ENCODE measurements around the gene CUTA.

The CUTA gene

DNA sequence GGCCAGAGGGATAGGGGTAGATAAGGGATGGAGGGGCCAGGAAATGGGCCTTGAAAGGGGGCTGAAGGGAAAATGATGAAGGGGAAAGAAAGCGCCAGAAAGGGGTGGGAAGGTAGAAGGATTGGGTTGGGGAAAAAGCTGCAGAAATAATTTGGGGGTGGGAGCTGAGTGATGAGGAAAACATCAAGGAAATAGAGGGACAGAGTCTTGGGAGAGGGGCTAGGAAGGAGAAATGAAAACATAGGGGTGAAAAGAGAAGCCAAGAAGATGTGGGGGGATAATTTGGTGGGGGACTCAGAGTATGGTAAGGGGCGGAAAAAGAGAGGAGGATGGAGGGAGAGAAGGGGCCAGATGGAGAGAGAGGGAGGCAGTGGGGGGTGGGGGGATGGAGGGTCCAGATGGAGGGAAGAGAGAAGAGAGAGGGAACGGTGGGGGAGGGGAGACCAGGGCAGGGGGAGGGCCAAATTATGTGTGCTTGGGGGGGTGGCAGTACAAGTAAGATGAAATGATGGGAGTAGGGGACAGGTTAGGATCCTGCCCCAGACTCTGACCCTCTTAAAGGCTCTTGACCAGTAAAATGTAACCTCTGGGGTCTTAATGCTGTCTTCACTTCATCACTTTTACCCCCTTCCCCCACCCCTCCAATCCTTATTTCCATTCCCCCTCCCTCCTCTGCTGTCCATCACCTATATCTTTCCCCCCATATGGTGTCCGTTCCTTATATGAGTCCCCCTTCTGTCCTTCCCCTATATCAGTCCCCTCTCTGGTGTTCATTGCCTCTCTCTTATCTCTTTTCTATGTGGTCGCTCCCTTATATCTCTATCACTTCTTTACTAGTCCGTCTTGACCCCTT, 2.8 kb upstream of the CUTA start:
- DNase-seq: no peak

- peak in 1 of 5 donors; percentile 54 for DNase-seq
Observed at GRCh38 chr6:33419580-33420490, 1.9 kb upstream of the CUTA start, which contains the start of gene SYNGAP1. SYNGAP1 (plus strand) TSS chr6:33420065; CDS start chr6:33420265, 200 bp downstream.

DNA sequence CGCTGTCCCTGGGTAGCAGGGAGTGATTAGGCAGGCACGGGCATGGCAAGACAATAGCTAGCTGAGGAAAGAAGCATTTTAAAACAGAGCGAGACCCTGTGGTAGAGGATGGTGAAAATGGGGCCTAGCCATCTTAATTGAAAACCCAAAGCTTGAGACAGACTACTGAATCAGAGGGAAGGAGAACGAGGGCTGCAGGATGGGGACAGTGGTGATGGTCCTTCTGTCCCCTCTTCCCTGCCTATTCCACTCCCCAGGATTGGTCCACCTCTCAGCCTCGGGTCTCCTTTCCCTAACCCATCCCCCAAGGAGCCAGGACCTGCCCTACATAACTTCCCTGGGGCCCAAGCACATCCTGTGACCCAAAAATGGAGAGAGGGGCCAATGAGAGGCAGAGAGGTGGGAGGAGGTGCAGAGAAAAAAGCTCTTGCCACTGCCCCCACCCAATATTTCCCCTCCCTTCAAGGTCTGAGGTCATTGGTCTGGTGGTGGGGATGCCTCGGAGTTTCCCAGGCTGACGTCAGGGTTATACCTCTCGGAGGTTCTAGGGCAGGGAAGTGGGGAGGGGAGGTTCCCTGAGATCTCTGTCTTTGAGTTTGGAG, 884 bp upstream of the CUTA start:
- peak in 3 of 5 donors; percentile 53 to 68 (median 60) for DNase-seq

GRCh38 chr6:33417128-33417902, 592 bp downstream of the CUTA start:
- no peak for DNase-seq

GRCh38 chr6:33416386-33417127, 1.4 kb downstream of the CUTA start:
- DNase-seq: peak in 1 of 5 donors; percentile 44

DNA sequence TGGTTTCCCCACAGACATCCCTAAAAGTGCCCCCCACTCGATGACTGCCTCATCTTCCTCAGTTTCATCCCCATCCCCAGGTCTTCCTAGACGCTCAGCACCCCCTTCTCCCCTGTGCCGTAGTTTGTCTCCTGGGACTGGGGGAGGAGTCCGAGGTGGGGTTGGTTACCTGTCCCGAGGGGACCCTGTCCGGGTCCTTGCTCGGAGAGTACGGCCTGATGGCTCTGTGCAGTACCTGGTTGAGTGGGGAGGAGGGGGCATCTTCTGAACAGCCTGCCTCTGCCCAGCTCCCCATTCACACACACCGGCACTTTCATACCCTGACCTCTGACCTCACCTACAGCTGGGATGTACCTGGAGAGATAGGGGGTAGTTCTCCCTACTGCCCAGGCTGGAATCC, 2.1 kb downstream of the CUTA start:
- DNase-seq: no peak

- DNase-seq: no peak
Observed at GRCh38 chr6:33414592-33415271, 3.2 kb downstream of the CUTA start.

- DNase-seq: no peak
Observed at GRCh38 chr6:33413241-33414120, 4.4 kb downstream of the CUTA start.

DNA sequence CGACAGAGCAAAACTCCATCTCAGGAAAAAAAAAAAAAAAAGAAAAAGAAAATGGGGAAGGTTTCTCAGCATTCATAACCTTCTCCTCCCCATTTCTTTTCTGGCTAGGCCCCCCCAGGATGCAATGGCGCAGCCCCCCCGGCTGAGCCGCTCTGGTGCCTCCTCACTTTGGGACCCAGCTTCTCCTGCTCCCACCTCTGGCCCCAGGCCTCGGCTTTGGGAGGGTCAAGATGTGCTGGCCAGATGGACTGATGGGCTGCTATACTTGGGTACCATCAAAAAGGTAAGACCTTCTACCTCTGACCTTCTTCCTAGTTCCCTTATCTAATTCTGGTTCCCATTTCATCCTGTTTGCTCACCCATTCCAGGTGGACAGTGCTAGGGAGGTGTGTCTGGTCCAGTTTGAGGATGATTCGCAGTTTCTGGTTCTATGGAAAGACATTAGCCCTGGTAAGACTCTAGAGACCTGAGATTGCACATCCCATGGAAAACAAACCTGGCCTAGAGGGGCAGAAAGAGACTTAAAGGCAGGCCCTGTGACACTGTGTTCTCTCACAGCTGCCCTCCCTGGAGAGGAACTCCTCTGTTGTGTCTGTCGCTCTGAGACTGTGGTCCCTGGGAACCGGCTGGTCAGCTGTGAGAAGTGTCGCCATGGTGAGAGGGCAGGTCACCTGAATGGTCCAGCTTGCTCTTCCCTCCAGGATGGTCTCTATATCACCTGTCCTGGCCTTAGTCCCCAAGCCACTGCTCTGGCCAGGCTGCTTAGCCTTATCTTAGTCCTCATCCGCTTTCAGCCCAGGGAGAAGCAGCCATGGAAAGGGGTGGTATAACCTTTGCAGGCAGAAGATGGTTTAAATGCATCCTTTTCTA, 5.5 kb downstream of the CUTA start:
- no peak for DNase-seq

GRCh38 chr6:33411632-33412005, 6.3 kb downstream of the CUTA start:
- no peak for DNase-seq

GRCh38 chr6:33410711-33411631, 6.9 kb downstream of the CUTA start, which contains the start of gene PHF1:
PHF1 (plus strand) TSS chr6:33411014; CDS start chr6:33412264, 1,250 bp downstream.
- DNase-seq: no peak

- DNase-seq: peak; percentile 95 to 99 (median 98)
Observed at GRCh38 chr6:33410050-33410710, 7.7 kb downstream of the CUTA start.

- no peak for DNase-seq
Observed at GRCh38 chr6:33407132-33407718, 10.7 kb downstream of the CUTA start.

DNA sequence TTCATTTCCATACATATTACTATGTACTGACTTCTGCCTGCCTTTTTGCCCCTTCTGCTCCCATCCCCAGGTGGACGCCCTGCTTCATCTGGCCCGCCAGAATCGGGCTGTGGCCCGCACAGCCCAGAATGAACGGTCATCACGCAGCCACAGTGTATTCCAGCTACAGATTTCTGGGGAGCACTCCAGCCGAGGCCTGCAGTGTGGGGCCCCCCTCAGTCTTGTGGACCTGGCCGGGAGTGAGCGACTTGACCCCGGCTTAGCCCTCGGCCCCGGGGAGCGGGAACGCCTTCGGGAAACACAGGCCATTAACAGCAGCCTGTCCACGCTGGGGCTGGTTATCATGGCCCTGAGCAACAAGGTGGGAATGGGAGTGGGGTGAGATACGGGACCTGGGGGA, 11.8 kb downstream of the CUTA start:
- no peak for DNase-seq

GRCh38 chr6:33405386-33405940, 12.4 kb downstream of the CUTA start:
- no peak for DNase-seq

- no peak for DNase-seq
Observed at GRCh38 chr6:33404884-33405283, 13.0 kb downstream of the CUTA start.

Measured in T-helper 1 cell (primary cell).